ENCODE data around the gene LCN6.

LCN6 gene

GRCh38 chr9:136784249-136784996 lies 36.1 kb upstream of the LCN6 start:
- TF ChIP-seq GATA2 (IDR thresholded peaks at IDR 0.05; ENCODE audit: low read depth, low read length): no peak
- no peak for TF ChIP-seq GATA3 (IDR thresholded peaks at IDR 0.05; ENCODE audit: low read depth, low read length)

DNA sequence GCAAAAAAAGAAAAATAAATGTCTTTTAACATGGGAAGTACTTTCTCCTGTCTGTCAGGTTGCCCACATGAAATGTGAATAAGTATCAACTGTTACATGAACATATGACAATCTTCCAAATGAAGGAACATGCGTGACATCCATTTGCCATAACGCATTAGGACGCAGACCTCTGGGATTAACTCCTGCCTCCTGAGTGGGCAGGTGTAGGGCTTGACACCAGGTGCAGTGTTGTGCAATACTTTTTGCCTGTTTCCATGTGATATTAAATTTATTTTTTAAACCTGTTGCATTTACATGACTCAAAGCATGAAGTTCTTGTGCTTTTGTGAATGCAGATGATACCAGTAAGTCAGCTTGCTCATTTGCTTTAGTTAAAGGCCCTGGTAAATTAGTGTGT lies 34.1 kb upstream of the LCN6 start:
- TF ChIP-seq GATA3 (IDR thresholded peaks at IDR 0.05; ENCODE audit: low read depth, low read length): no peak
- TF ChIP-seq GATA2 (IDR thresholded peaks at IDR 0.05; ENCODE audit: low read depth, low read length): no peak

GRCh38 chr9:136779808-136780207 lies 31.5 kb upstream of the LCN6 start:
- TF ChIP-seq GATA3 (IDR thresholded peaks at IDR 0.05; ENCODE audit: low read depth, low read length) (no peak), GATA2 (IDR thresholded peaks at IDR 0.05; ENCODE audit: low read depth, low read length) (no peak)

DNA sequence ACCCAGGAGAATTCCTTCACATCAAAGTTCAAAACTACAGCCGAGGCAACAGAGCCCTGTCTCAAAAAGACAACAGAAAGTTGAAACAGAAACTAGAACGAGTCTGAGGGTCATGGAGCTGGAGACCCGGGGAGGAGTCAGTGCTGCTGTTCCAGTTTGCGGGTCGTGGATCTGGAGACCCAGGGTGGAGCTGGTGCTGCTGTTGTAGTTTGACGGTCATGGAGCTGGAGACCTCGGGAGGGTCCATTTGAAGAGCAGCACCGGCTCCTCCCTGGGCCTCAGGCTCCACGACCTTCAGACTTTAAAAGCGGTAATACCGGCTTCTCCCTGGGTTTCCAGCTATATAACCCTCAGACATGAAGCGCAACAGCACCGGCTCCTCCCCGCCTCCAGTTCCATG lies 29.0 kb upstream of the LCN6 start:
- no peak for TF ChIP-seq GATA2 (IDR thresholded peaks at IDR 0.05; ENCODE audit: low read depth, low read length)
- no peak for TF ChIP-seq GATA3 (IDR thresholded peaks at IDR 0.05; ENCODE audit: low read depth, low read length)

GRCh38 chr9:136776947-136777346 lies 28.6 kb upstream of the LCN6 start:
- no peak for TF ChIP-seq GATA3 (IDR thresholded peaks at IDR 0.05; ENCODE audit: low read depth, low read length)
- no peak for TF ChIP-seq GATA2 (IDR thresholded peaks at IDR 0.05; ENCODE audit: low read depth, low read length)

DNA sequence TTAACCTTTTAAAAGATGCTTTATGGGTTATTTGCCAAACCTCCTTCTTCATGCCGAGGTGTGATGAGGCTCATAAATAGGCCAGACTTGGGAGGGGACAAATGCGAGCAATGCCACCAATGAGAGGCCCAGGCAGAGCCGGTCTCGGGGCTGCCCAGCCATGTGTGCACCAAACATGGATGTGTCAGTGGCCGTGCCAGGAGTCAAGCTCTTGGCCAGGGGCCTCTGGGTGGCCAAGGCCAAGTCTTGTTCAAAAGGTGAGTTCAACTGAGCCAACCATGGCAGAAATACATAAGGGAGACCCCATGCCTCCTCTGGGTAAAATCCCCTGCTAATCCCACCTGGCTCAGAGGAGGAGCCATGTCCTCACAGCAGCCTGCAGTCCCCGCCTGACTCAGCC lies 26.9 kb upstream of the LCN6 start:
- TF ChIP-seq GATA2 (IDR thresholded peaks at IDR 0.05; ENCODE audit: low read depth, low read length) (no peak), GATA3 (IDR thresholded peaks at IDR 0.05; ENCODE audit: low read depth, low read length) (no peak)

DNA sequence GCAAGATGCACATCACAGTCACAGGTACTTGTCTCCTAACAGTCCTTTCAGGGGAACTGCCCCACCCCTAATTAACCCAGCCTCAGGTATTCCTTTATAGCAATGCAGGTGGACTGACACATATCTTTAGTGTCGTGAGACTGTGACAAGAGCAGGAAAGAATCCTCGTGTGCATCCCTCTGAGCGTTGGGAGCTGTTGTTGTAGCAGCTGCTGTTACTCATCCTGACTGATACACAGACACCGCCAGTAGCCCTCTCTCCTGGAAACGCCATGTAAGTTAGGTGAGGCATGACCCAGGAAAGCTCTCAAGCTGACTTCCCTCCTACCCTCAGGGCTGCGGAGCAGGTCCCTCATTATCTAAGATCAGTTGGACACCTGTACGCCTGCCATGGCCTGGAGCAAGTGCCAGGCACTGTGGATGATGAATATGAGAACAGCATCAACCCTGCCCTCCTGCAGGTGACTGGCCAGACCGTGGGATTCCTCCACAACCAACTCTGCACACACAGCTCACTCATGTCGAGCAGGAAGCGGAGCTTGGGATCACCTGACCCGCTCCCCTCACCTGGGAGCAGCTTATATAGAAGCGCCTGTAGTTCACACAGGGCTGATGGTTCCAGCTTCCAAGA lies 26.2 kb upstream of the LCN6 start:
- no peak for TF ChIP-seq GATA3 (IDR thresholded peaks at IDR 0.05; ENCODE audit: low read depth, low read length)
- TF ChIP-seq GATA2 (IDR thresholded peaks at IDR 0.05; ENCODE audit: low read depth, low read length): no peak

DNA sequence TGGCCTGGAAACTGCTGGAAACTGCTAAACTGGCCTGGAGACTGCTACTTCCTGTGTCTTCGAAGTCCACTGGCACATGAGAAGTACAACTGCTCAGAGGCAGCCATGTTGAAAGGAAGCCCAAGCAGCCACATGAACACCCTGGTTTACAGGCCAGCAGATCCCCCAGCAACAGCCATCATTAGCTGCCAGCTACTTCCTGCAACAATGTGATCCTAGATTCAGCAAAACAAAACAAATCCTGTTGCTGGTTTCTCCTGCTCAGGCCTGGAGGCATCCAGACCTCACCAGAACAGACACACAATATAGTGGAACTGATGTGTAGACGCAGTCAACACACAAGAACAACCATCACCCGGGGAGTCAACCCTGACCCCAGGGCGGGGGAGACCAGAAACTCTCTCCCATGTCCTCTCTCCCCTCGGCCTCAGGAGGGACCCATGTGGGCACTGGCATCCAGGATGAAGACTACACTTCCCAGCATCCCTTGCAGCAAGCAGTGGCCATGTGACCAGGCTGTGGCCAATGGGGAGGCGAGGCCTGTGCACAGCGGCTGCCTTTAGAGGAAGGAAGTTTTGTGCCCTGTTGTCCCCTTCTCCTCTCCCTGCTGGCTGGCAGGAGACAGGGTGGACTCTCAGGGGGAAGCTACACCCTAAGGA lies 25.2 kb upstream of the LCN6 start:
- no peak for TF ChIP-seq GATA2 (IDR thresholded peaks at IDR 0.05; ENCODE audit: low read depth, low read length)
- TF ChIP-seq GATA3 (IDR thresholded peaks at IDR 0.05; ENCODE audit: low read depth, low read length): no peak

- TF ChIP-seq GATA2 (IDR thresholded peaks at IDR 0.05; ENCODE audit: low read depth, low read length) (no peak), GATA3 (IDR thresholded peaks at IDR 0.05; ENCODE audit: low read depth, low read length) (no peak)
These were observed 23.6 kb upstream of the LCN6 start for GRCh38 chr9:136771907-136772415.

DNA sequence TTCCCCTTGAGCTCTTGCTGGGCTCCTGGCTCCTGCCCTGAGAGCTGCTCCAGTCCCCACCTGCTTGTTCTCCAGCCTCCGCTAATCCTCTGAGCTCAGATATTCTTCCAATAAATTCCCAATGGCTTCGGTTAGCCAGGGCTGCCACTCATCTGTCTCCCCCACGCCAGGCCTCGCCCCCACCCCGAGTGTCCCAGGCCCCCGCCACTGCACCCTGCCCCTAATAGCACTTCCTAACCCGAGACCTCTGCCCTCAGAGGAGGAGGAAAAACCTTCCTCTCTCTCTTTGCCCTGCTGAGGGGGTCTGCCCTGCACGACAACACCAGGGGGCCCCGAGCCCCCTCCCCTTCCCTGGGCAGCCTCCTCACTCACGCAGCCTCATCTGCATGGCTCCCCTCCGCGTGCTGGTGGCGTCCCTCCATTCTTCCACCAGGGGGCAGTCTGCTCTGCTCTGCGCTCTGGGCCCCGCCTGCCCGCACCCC lies 21.4 kb upstream of the LCN6 start:
- no peak for TF ChIP-seq GATA3 (IDR thresholded peaks at IDR 0.05; ENCODE audit: low read depth, low read length)
- no peak for TF ChIP-seq GATA2 (IDR thresholded peaks at IDR 0.05; ENCODE audit: low read depth, low read length)

GRCh38 chr9:136765041-136765440 lies 16.7 kb upstream of the LCN6 start:
- TF ChIP-seq GATA2 (IDR thresholded peaks at IDR 0.05; ENCODE audit: low read depth, low read length) (no peak), GATA3 (IDR thresholded peaks at IDR 0.05; ENCODE audit: low read depth, low read length) (no peak)

GRCh38 chr9:136764301-136764891 lies 16.1 kb upstream of the LCN6 start, which contains the start of gene LCN15:
TSS of gene LCN15 (minus strand) at chr9:136764518. CDS start at chr9:136764488, 30 bp downstream.
- TF ChIP-seq GATA3 (IDR thresholded peaks at IDR 0.05; ENCODE audit: low read depth, low read length): no peak

GRCh38 chr9:136763649-136764035 lies 15.3 kb upstream of the LCN6 start:
- TF ChIP-seq GATA3 (IDR thresholded peaks at IDR 0.05; ENCODE audit: low read depth, low read length) (no peak), GATA2 (IDR thresholded peaks at IDR 0.05; ENCODE audit: low read depth, low read length) (no peak)
